Prostate gland (tissue), 2 donors: ENCODE data around the gene LXN.
"Not testable (repeated sequence)": the region's sequence is repeated elsewhere in the genome, so short reads cannot be mapped to it uniquely, and the experiment has no call there.

Experiments used
- CTCF ChIP-seq, 4 experiments: fragments of 200-600 bp in 2 of 4; fragments of 450-650 bp in 2 of 4; sonication (generic) in 2 of 4; IDR thresholded peaks; 1 replicate in 3 of 4; 2 replicates in 1 of 4; pipeline ENCODE4 v1.5.1; 2016 to 2019; ENCODE audit warnings: antibody characterized with exemption in 4 of 4, mild to moderate bottlenecking in 2 of 4, moderate library complexity in 2 of 4
- POLR2A ChIP-seq: fragments of 450-650 bp; IDR thresholded peaks from one replicate; pipeline ENCODE4 v1.6.1; 2016; ENCODE audit warnings: antibody characterized with exemption, mild to moderate bottlenecking
- POLR2AphosphoS5 ChIP-seq: sonication (generic); formaldehyde crosslinking; IDR thresholded peaks from one replicate; pipeline ENCODE4 v1.6.1; 2017; ENCODE audit warnings: antibody characterized with exemption

GRCh38 chr3:158693866-158694456 is 21.5 kb upstream of the LXN start:
- not testable (repeated sequence) for TF ChIP-seq CTCF (IDR thresholded peaks at IDR 0.05); POLR2A; POLR2AphosphoS5
